ENCODE measurements around the gene LLGL2. TPM values are rescaled to one million over a fixed set of nuclear protein-coding genes. Genes with fewer than 3 reads are reported as not detected.

Gene LLGL2
- total RNA-seq, 1 donor from 2014 or later: 2.0 TPM

GRCh38 chr17:75589012-75589918 is 63.8 kb downstream of the LLGL2 start:
- peak; percentile 98 for DNase-seq
- Histone ChIP-seq H3K36me3 (no peaks in the 10 kb centered on the region), H3K4me1 (peaks cover 35% of the 10 kb centered on the region), H3K27me3 (ENCODE audit: low read depth) (no peaks in the 10 kb centered on the region), H3K9me3 (replicated peaks) (no peaks in the 10 kb centered on the region), H3K27ac (replicated peaks) (peak overlapping the region; percentile 95), H3K4me3 (peak overlapping the region; percentile 77)
- TF ChIP-seq CTCF (IDR thresholded peaks at IDR 0.05; ENCODE audit: borderline replicate concordance): peak; percentile 79
- intact Hi-C loops (cut with micrococcal nuclease): loop anchor here (10.0 kb wide), 1 partner anchor 164 kb away; no protein-coding TSS in a partner anchor

GRCh38 chr17:75589919-75590303 is 64.4 kb downstream of the LLGL2 start:
- peaks cover 35% of the 10 kb centered on the region for H3K4me1 ChIP-seq
- DNase-seq: peak; percentile 32
- H3K4me3 ChIP-seq: peak overlapping the region; percentile 77
- H3K36me3 ChIP-seq: no peaks in the 10 kb centered on the region
- intact Hi-C loops (cut with micrococcal nuclease): loop anchor here (10.0 kb wide), 1 partner anchor 165 kb away; no protein-coding TSS in a partner anchor
- TF ChIP-seq CTCF (IDR thresholded peaks at IDR 0.05; ENCODE audit: borderline replicate concordance): no peak
- peak overlapping the region; percentile 95 for H3K27ac ChIP-seq (replicated peaks)
- H3K9me3 ChIP-seq (replicated peaks): no peaks in the 10 kb centered on the region
- no peaks in the 10 kb centered on the region for H3K27me3 ChIP-seq (ENCODE audit: low read depth)

GRCh38 chr17:75590314-75590761 is 64.8 kb downstream of the LLGL2 start:
- no peak for TF ChIP-seq CTCF (IDR thresholded peaks at IDR 0.05; ENCODE audit: borderline replicate concordance)
- DNase-seq: no peak
- Histone ChIP-seq H3K36me3 (no peaks in the 10 kb centered on the region), H3K4me1 (peaks cover 35% of the 10 kb centered on the region), H3K27me3 (ENCODE audit: low read depth) (no peaks in the 10 kb centered on the region), H3K4me3 (peak overlapping the region; percentile 77), H3K27ac (replicated peaks) (peak overlapping the region; percentile 95), H3K9me3 (replicated peaks) (no peaks in the 10 kb centered on the region)
- intact Hi-C loops (cut with micrococcal nuclease): no loop called here

GRCh38 chr17:75590849-75591721 is 65.6 kb downstream of the LLGL2 start:
- no peak for DNase-seq
- H3K36me3 ChIP-seq: no peaks in the 10 kb centered on the region
- H3K9me3 ChIP-seq (replicated peaks): no peaks in the 10 kb centered on the region
- no peak overlapping the region for H3K27ac ChIP-seq (replicated peaks)
- intact Hi-C loops (cut with micrococcal nuclease): no loop called here
- no peak for TF ChIP-seq CTCF (IDR thresholded peaks at IDR 0.05; ENCODE audit: borderline replicate concordance)
- no peaks in the 10 kb centered on the region for H3K27me3 ChIP-seq (ENCODE audit: low read depth)
- no peak overlapping the region for H3K4me3 ChIP-seq
- H3K4me1 ChIP-seq: peaks cover 35% of the 10 kb centered on the region

GRCh38 chr17:75591722-75592302 is 66.3 kb downstream of the LLGL2 start:
- no peak overlapping the region for H3K4me3 ChIP-seq
- H3K27me3 ChIP-seq (ENCODE audit: low read depth): no peaks in the 10 kb centered on the region
- no peak for TF ChIP-seq CTCF (IDR thresholded peaks at IDR 0.05; ENCODE audit: borderline replicate concordance)
- H3K27ac ChIP-seq (replicated peaks): no peak overlapping the region
- no peaks in the 10 kb centered on the region for H3K9me3 ChIP-seq (replicated peaks)
- peaks cover 35% of the 10 kb centered on the region for H3K4me1 ChIP-seq
- no peaks in the 10 kb centered on the region for H3K36me3 ChIP-seq
- no peak for DNase-seq
- intact Hi-C loops (cut with micrococcal nuclease): no loop called here

All from left ventricle myocardium inferior (tissue), 1 donor.